Peyer's patch (tissue), 4 donors: Measurements from ENCODE around the gene MSI2.

Experiments
- POLR2A ChIP-seq, 2 donors: fragments of 450-650 bp; IDR thresholded peaks; one replicate each; pipeline ENCODE4 v1.5.1; 2017; ENCODE audit warnings: antibody characterized with exemption in 2 of 2, mild to moderate bottlenecking in 2 of 2, moderate library complexity in 2 of 2
- TF ChIP-seq, protein P1 (sequence below), 6 experiments: fragments of 450-650 bp in 4 of 6; fragments of 200-600 bp in 2 of 6; sonication (generic) in 1 of 6; IDR thresholded peaks; one replicate each; pipeline ENCODE4 v1.5.1; 2017 to 2019; ENCODE audit warnings: antibody characterized with exemption in 6 of 6, mild to moderate bottlenecking in 3 of 6, moderate library complexity in 1 of 6

GRCh38 chr17:57599271-57600045 is 343.1 kb downstream of the MSI2 start:
- TF ChIP-seq POLR2A (IDR thresholded peaks at IDR 0.05), result no peak
- TF ChIP-seq, protein P1, sequence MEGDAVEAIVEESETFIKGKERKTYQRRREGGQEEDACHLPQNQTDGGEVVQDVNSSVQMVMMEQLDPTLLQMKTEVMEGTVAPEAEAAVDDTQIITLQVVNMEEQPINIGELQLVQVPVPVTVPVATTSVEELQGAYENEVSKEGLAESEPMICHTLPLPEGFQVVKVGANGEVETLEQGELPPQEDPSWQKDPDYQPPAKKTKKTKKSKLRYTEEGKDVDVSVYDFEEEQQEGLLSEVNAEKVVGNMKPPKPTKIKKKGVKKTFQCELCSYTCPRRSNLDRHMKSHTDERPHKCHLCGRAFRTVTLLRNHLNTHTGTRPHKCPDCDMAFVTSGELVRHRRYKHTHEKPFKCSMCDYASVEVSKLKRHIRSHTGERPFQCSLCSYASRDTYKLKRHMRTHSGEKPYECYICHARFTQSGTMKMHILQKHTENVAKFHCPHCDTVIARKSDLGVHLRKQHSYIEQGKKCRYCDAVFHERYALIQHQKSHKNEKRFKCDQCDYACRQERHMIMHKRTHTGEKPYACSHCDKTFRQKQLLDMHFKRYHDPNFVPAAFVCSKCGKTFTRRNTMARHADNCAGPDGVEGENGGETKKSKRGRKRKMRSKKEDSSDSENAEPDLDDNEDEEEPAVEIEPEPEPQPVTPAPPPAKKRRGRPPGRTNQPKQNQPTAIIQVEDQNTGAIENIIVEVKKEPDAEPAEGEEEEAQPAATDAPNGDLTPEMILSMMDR (IDR thresholded peaks at IDR 0.05), result no peak
